Measurements from ENCODE around the gene LRRC74A. TPM values are rescaled to one million over a fixed set of nuclear protein-coding genes. Genes with fewer than 3 reads are reported as not detected.

LRRC74A gene
- total RNA-seq, 1 experiment from 2014 or later, result not detected

- Histone ChIP-seq H2BK20ac (ENCODE audit: low read depth, low read length, poor library complexity, severe bottlenecking) (no peak overlapping the region), H3K4me1 (ENCODE audit: insufficient read depth, low read length) (no peaks in the 10 kb centered on the region), H3K79me2 (ENCODE audit: insufficient read depth, low read length) (no peaks in the 10 kb centered on the region), H3K23ac (ENCODE audit: insufficient read length, low read depth, low read length) (no peak overlapping the region), H3K23me2 (ENCODE audit: insufficient read length, low read depth, low read length, poor library complexity, severe bottlenecking) (no peaks in the 10 kb centered on the region), H2AK5ac (ENCODE audit: insufficient read length, low read length) (no peak overlapping the region), H3K56ac (ENCODE audit: insufficient read length, low read depth, low read length) (no peak overlapping the region), H3K4ac (ENCODE audit: low read depth, low read length) (no peak overlapping the region), H2BK120ac (ENCODE audit: low read depth, low read length, poor library complexity, severe bottlenecking) (no peak overlapping the region), H3K4me2 (ENCODE audit: insufficient read depth, insufficient read length, low read length) (no peak overlapping the region), H4K20me1 (ENCODE audit: control insufficient read depth, insufficient read depth, insufficient read length) (no peaks in the 10 kb centered on the region), H3K9ac (ENCODE audit: extremely low read depth, insufficient read length, low read length) (no peak overlapping the region), H3K9me3 (ENCODE audit: control insufficient read depth, low read depth, low read length) (no peaks in the 10 kb centered on the region), H3K18ac (ENCODE audit: insufficient read length, low read depth, low read length) (no peak overlapping the region), H2BK12ac (ENCODE audit: insufficient read length, low read depth, low read length) (no peak overlapping the region), H2BK15ac (ENCODE audit: low read depth, low read length) (no peak overlapping the region), H3T11ph (ENCODE audit: low read length) (no peak overlapping the region), H4K91ac (ENCODE audit: insufficient read length, low read depth, low read length) (no peak overlapping the region), H3K27ac (ENCODE audit: insufficient read length, low read depth, low read length) (no peak overlapping the region), H3K14ac (ENCODE audit: insufficient read depth, low read length) (no peak overlapping the region), H4K8ac (replicated peaks; ENCODE audit: insufficient read length, low read depth, low read length) (no peak overlapping the region), H2BK5ac (ENCODE audit: insufficient read length, low read length) (no peak overlapping the region), H3K79me1 (ENCODE audit: insufficient read depth, low read depth, low read length, poor library complexity, severe bottlenecking) (no peaks in the 10 kb centered on the region), H2AFZ (ENCODE audit: low read length) (no peak overlapping the region), H3K27me3 (ENCODE audit: insufficient read depth, low read length) (no peaks in the 10 kb centered on the region), H4K5ac (ENCODE audit: insufficient read length, low read depth, low read length) (no peak overlapping the region)
- TF ChIP-seq CTCF (conservative IDR thresholded peaks at IDR 0.05), result no peak
- peaks cover 5% of the 10 kb centered on the region for H3K27me3 Mint-ChIP-seq (ENCODE audit: low read depth)
- H3K4me3 Mint-ChIP-seq, result no peak overlapping the region
- no peak for DNase-seq
- H3K27ac Mint-ChIP-seq, result no peak overlapping the region
- no CpG with 5 or more reads among the region's 2 CpGs for WGBS (ENCODE audit: extremely low coverage, insufficient read length, low lambda C conversion rate)
- H3K9me3 Mint-ChIP-seq, result no peaks in the 10 kb centered on the region; a peak in 1 of 5 replicates
- H3K4me1 Mint-ChIP-seq, result peaks cover 6% of the 10 kb centered on the region in 2 experiments
- no peaks in the 10 kb centered on the region for H3K36me3 Mint-ChIP-seq (ENCODE audit: insufficient read depth in 1 of 3, low read depth in 3 of 3)
These were observed 28.9 kb downstream of the LRRC74A start for GRCh38 chr14:76855066-76855465.

All from H9 (cell line).